Measurements from ENCODE around the gene SLC2A4RG. TPM values are rescaled to one million over a fixed set of nuclear protein-coding genes. Genes with fewer than 3 reads are reported as not detected.

SLC2A4RG gene
- total and polyA plus RNA-seq, 4 donors: 18.8 to 121 (median 61.3) TPM

GRCh38 chr20:63741676-63742380, 2.3 kb downstream of the SLC2A4RG start:
- TF ChIP-seq, protein P1, sequence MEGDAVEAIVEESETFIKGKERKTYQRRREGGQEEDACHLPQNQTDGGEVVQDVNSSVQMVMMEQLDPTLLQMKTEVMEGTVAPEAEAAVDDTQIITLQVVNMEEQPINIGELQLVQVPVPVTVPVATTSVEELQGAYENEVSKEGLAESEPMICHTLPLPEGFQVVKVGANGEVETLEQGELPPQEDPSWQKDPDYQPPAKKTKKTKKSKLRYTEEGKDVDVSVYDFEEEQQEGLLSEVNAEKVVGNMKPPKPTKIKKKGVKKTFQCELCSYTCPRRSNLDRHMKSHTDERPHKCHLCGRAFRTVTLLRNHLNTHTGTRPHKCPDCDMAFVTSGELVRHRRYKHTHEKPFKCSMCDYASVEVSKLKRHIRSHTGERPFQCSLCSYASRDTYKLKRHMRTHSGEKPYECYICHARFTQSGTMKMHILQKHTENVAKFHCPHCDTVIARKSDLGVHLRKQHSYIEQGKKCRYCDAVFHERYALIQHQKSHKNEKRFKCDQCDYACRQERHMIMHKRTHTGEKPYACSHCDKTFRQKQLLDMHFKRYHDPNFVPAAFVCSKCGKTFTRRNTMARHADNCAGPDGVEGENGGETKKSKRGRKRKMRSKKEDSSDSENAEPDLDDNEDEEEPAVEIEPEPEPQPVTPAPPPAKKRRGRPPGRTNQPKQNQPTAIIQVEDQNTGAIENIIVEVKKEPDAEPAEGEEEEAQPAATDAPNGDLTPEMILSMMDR (IDR thresholded peaks at IDR 0.05; ENCODE audit: control extremely low read depth, extremely low read depth): no peak
- 85 to 90% methylated on average over 28 to 30 of the region's 30 CpGs for WGBS, 2 donors
- no peak overlapping the region for H3K9ac ChIP-seq (ENCODE audit: insufficient read depth in 1 of 2, low read length in 2 of 2)
- no peaks in the 10 kb centered on the region for H3K9me3 ChIP-seq (ENCODE audit: control insufficient read depth in 4 of 4, insufficient read depth in 3 of 4, low read length in 3 of 4)
- ATAC-seq (ENCODE audit: insufficient read depth, low FRiP score) (no peak), DNase-seq (no peak)
- H3K4me1 ChIP-seq (ENCODE audit: control insufficient read depth in 5 of 5, insufficient read depth in 5 of 5, low read length in 5 of 5): peaks cover 0 to 33% (median 11%) of the 10 kb centered on the region in 5 donors
- peaks cover 0 to 28% (median 8%) of the 10 kb centered on the region in 4 donors for H3K36me3 ChIP-seq (ENCODE audit: control insufficient read depth in 4 of 4, insufficient read depth in 4 of 4, low read length in 4 of 4)
- no peak overlapping the region for H3K4me3 ChIP-seq
- peak overlapping the region; percentile 81 to 83 for H3K27ac ChIP-seq (ENCODE audit: low read depth in 1 of 2, low read length in 1 of 2)
- no peaks in the 10 kb centered on the region for H3K27me3 ChIP-seq (ENCODE audit: control insufficient read depth in 3 of 3, insufficient read depth in 3 of 3, low read length in 2 of 3)

- H3K27ac ChIP-seq (ENCODE audit: low read depth in 1 of 2, low read length in 1 of 2): no peak overlapping the region
- 91 to 92% methylated on average over 37 of the region's 37 CpGs for WGBS, 2 donors
- TF ChIP-seq, protein P1 (IDR thresholded peaks at IDR 0.05; ENCODE audit: control extremely low read depth, extremely low read depth): no peak
These were observed 2.9 kb downstream of the SLC2A4RG start for GRCh38 chr20:63742381-63743024.

GRCh38 chr20:63743210-63743970, 3.8 kb downstream of the SLC2A4RG start:
- no peaks in the 10 kb centered on the region for H3K9me3 ChIP-seq (ENCODE audit: control insufficient read depth in 4 of 4, insufficient read depth in 3 of 4, low read length in 3 of 4)
- H3K9ac ChIP-seq (ENCODE audit: insufficient read depth in 1 of 2, low read length in 2 of 2): no peak overlapping the region
- H3K4me3 ChIP-seq: no peak overlapping the region
- TF ChIP-seq, protein P1 (IDR thresholded peaks at IDR 0.05; ENCODE audit: control extremely low read depth, extremely low read depth): no peak
- ATAC-seq (ENCODE audit: insufficient read depth, low FRiP score) (no peak), DNase-seq (no peak)
- WGBS, 2 donors: 89 to 90% methylated on average over 31 of the region's 31 CpGs
- H3K27ac ChIP-seq (ENCODE audit: low read depth in 1 of 2, low read length in 1 of 2): no peak overlapping the region
- H3K36me3 ChIP-seq (ENCODE audit: control insufficient read depth in 4 of 4, insufficient read depth in 4 of 4, low read length in 4 of 4): peaks cover 0 to 30% (median 8%) of the 10 kb centered on the region in 4 donors
- H3K4me1 ChIP-seq (ENCODE audit: control insufficient read depth in 5 of 5, insufficient read depth in 5 of 5, low read length in 5 of 5): peaks cover 0 to 29% (median 11%) of the 10 kb centered on the region in 5 donors
- no peaks in the 10 kb centered on the region for H3K27me3 ChIP-seq (ENCODE audit: control insufficient read depth in 3 of 3, insufficient read depth in 3 of 3, low read length in 2 of 3)

More at GRCh38 chr20:63742381-63743024, 2.9 kb downstream of the SLC2A4RG start:
- H3K4me1 ChIP-seq (ENCODE audit: control insufficient read depth in 5 of 5, insufficient read depth in 5 of 5, low read length in 5 of 5): peaks cover 0 to 33% (median 11%) of the 10 kb centered on the region in 5 donors
- H3K9me3 ChIP-seq (ENCODE audit: control insufficient read depth in 4 of 4, insufficient read depth in 3 of 4, low read length in 3 of 4): no peaks in the 10 kb centered on the region
- DNase-seq (no peak), ATAC-seq (ENCODE audit: insufficient read depth, low FRiP score) (no peak)
- H3K27me3 ChIP-seq (ENCODE audit: control insufficient read depth in 3 of 3, insufficient read depth in 3 of 3, low read length in 2 of 3): no peaks in the 10 kb centered on the region
- no peak overlapping the region for H3K4me3 ChIP-seq
- H3K9ac ChIP-seq (ENCODE audit: insufficient read depth in 1 of 2, low read length in 2 of 2): no peak overlapping the region
- peaks cover 0 to 30% (median 8%) of the 10 kb centered on the region in 4 donors for H3K36me3 ChIP-seq (ENCODE audit: control insufficient read depth in 4 of 4, insufficient read depth in 4 of 4, low read length in 4 of 4)
